T-helper 22 cell (primary cell): ENCODE results near the gene GSE1.

Source experiments
- DNase-seq: peaks from one replicate; pipeline ENCODE4 v3.0.0-alpha.2; 2020; ENCODE audit warnings: low read depth

Gene GSE1

GRCh38 chr16:85634747-85635544 is 21.8 kb downstream of the GSE1 start:
- DNase-seq = no peak

- no peak for DNase-seq
These were observed 22.5 kb downstream of the GSE1 start for GRCh38 chr16:85635545-85636140.

GRCh38 chr16:85636234-85636812 is 23.2 kb downstream of the GSE1 start:
- DNase-seq = no peak

GRCh38 chr16:85637061-85637807 is 24.1 kb downstream of the GSE1 start:
- no peak for DNase-seq

- DNase-seq = no peak
These were observed 24.9 kb downstream of the GSE1 start for GRCh38 chr16:85637808-85638647.

GRCh38 chr16:85638695-85639409 is 25.7 kb downstream of the GSE1 start:
- no peak for DNase-seq

GRCh38 chr16:85639529-85640253 is 26.6 kb downstream of the GSE1 start:
- no peak for DNase-seq

- no peak for DNase-seq
These were observed 27.1 kb downstream of the GSE1 start for GRCh38 chr16:85640254-85640558.

- DNase-seq = no peak
These were observed 27.5 kb downstream of the GSE1 start for GRCh38 chr16:85640585-85640984.

- DNase-seq = no peak
These were observed 28.2 kb downstream of the GSE1 start for GRCh38 chr16:85641305-85641704.

- DNase-seq = no peak
These were observed 28.7 kb downstream of the GSE1 start for GRCh38 chr16:85641776-85642176.

GRCh38 chr16:85642762-85643358 is 29.7 kb downstream of the GSE1 start:
- DNase-seq = no peak

- no peak for DNase-seq
These were observed 30.5 kb downstream of the GSE1 start for GRCh38 chr16:85643631-85644030.

- no peak for DNase-seq
These were observed 31.1 kb downstream of the GSE1 start for GRCh38 chr16:85644093-85644712.

- DNase-seq = no peak
These were observed 32.0 kb downstream of the GSE1 start for GRCh38 chr16:85645021-85645589.

GRCh38 chr16:85646358-85646907 is 33.3 kb downstream of the GSE1 start:
- no peak for DNase-seq

- DNase-seq = no peak
These were observed 33.9 kb downstream of the GSE1 start for GRCh38 chr16:85646976-85647375.

GRCh38 chr16:85648070-85648714 is 35.1 kb downstream of the GSE1 start:
- DNase-seq = no peak

GRCh38 chr16:85648805-85649204 is 35.7 kb downstream of the GSE1 start:
- no peak for DNase-seq
